HG03175 (cell line): ENCODE measurements around the gene NOTCH1.

Experiments used
- ATAC-seq: cut with Tn5 transposase; IDR thresholded peaks from one replicate; pipeline ENCODE4 v1.9.1; 2021; ENCODE audit warnings: mild to moderate bottlenecking, moderate library complexity; ENCODE audit not compliant: unreplicated experiment

NOTCH1 gene

DNA sequence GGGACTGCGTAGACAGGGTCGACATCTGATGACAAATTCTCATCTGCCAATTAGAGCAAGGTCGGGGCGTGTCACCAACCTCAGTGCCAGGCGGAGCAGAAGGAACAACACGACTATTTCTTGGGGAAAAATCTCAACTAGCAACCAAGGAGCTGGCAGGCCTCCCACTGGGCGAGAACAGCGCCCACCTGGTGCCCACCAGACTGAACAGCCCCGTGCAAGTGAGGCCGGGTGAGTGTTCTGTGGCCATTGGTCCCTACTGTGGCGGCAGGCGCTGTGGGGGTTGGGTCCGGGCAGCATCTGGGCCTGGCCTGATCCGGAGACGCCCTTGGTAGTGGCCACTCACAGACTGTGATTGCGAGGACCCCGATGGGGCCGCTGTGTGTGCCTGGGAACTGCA lies 11.5 kb downstream of the NOTCH1 start:
- no peak for ATAC-seq

DNA sequence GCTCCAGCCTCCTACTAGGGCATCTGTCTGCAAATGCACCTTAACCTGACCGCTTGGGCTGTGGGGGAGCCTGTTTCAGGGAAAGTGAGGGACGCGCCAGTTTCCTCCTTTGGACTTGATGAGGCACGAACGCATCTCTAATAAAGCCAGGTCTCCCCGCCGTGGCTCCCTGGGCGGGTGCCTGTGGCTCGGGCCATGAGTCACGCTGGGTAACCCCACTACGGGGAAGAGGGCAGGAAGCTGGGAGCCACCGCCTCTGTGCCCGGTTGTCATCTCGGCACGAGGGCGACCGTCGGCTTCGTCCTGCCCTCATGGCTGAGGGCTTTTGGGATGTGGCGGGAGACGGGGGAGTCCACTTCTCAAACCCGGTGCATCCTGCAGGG lies 12.1 kb downstream of the NOTCH1 start:
- no peak for ATAC-seq

DNA sequence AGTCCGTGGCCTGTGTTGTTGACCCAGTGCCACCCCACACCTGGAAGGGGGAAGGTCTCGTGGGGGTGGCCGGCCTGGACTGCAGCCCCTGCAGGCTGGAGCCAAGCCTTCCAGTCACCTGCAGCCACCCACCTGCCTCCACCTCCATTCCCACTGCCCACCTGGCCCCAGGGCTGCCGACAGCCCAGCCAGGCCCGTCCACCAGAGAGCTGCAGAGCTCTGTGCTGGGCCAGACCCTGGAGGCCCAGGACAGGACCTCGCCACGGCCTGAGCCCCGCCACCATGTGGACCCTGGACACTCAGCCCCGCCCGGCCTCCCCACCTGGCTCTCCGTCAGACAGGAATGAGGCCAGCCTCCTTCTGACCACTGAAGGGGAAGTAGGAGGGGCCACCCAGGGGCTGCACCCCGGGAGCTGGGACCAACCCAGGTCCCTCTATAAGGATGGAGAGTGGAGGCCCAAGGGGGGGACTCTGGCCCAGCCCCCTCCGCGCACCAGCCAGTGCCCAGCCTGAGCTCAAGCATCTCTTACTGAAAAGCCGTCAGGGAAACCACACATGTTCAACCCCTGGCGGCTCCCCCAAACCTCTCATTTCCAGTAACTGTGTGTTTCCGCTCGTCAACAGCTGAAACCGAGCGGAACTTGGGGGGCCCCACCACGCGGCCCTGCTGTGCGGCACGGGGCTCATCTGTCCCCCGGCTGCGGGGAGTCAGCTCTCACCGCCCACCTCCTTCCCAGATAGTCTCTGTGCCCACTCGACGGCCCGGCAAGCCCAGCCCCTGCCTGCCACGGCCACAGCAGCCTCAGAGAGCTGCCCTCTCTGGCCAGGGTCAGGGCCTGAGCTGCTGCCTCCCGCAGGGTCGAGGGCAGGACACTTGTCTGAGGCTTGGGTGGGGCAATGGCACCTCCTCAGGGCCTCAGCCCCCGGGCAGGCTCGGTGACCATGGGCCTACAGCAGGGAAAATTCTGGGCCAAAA lies 12.8 kb downstream of the NOTCH1 start:
- no peak for ATAC-seq

DNA sequence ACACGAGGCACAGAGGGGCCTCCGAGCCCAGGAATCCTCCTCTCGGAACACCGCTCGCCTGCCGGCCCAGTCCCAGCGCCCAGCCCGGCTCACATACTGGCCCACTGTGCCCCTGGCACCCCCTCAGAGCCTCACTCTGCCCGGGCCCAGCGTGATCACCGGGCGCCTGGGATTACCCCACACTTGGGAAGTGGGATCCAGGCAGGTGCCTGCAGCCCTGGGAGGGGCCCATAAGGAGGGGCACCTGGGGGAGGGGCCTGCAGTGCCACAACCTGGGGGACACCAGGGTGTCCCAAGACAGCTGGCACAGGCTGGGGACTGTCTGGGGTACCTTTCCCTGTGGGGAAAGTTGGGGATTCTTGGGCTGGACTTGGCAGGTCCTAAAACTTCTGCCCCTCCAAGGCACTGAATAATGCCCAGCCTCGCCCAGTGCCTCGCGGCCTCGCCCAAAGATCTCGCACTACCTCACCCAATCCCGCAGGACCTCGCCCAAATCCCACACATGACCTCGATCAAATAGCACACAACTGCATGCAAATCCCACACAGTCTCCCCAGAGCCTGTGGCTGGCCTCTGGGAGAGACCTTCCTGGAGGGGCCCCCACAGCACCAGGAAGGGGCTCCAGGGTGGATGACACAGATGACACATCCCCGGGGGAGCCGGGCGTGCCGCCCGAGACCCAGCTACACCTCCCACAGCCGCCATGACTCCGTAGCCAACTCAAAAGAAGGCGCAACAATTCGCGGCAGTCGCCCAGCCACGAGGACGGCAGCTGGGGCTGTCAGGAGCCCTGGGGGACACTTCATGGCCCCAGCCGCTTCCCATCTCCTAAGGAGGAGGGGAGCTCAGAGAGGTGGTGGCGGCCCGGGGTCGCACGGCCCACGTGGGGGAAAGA lies 13.7 kb downstream of the NOTCH1 start:
- no peak for ATAC-seq

DNA sequence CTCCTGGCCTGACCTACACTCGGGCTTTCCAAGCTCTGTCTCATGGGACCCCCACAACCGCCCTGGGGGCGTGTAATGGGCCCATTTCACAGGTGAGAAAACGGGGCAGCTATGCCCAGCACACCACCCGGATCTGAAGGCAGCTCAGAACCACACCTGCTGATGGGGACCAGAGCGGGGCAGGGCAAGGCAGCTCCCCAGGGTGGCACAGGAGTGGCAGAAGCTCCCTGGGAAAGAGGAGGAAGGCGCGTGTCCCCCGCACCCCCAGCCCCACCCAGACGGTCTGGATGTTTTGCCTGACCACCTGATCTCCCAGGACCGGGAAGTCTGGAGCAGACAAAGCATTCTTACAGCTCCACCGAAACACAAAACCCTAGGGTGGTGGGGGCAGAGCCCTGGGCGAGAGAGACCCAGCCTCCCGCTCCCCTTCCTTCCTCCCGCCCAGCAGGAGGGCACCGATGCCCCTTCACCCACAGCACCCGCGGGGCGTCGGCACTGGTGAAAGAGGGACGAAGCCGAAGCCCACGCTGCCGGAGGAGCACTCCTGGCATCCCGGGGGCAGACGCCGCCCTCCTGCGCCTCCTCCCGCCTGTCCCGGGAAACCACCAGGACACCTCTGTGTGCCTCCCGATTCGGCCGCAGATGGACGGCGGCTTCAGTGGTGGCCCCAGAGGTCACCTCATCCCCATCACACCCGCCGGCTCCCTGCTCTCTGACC lies 14.5 kb downstream of the NOTCH1 start:
- no peak for ATAC-seq

DNA sequence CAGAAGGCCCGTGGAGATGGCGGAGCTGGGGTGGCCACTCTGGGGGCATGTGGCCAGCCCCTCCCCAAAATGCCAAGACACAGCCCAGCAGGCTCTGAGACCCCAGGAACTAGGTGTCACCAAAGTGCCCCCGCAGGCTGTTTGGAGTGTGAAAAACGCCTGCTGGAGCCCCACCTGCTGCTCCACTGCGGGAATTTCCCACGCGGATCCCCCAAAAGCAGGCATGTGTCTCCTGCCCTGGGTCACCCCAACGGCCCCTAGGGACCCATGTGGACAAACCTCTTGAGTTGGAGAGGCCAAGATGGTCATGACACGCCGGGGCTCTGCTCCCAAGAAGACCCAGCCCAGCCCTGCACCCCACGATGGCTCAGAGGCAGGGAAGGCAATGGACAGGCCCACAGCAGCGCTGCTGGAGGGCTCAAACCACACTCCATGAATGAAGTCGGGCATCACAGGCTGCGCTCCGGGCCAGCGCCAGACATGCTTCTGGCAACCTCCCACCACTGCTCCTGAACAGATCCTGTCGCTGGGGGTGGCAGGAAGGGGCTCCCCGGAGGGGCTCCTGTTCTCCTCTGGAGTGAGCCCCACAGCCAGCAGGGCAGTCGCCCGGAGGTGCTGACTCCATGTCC lies 15.3 kb downstream of the NOTCH1 start:
- ATAC-seq = no peak

DNA sequence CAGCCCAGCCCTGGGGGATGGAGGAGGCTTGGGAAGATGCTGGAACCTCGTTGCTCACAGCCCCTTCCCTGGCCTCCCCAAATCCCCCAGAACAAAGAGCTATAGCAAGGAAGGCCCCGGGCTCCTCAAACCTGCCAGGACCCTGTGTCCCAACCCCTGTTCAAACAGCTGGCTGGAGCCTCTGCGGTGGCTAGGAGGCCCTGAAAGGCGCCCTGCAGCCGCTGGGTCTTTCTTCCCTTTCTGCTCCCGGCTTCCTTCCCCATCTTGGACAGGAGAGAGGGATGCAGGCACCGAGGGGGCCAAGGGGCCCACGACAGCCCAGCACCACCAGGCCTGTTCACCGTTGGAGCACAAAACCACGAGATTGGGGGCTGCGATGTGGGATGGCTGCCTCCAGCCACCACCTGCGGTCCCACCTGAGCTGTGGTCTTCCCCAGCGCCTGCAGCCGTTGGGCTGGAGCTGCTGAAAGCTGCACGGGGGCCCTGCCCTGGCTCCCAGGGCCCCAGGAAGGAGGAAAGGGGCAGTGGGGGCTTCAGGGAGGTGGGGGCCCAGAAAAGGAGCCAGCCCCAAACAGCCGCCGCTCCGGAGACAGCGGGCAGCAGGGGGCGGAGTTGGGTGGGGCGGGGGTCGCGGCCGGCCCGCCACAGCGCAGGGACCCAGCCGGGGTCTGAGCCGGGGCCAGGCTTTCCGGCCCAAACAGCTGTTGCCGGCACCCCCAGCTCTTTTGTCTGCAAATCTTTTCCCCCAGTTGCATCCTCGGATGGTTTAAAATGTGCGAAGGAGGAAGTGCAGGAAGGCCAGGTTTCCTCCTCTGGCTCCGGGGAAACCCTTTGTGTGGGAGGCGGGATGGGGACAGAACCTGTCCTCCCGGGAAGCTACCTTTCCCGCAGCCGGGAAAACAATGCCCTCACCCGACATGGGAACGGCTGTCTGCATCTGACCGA lies 16.1 kb downstream of the NOTCH1 start:
- ATAC-seq = no peak

DNA sequence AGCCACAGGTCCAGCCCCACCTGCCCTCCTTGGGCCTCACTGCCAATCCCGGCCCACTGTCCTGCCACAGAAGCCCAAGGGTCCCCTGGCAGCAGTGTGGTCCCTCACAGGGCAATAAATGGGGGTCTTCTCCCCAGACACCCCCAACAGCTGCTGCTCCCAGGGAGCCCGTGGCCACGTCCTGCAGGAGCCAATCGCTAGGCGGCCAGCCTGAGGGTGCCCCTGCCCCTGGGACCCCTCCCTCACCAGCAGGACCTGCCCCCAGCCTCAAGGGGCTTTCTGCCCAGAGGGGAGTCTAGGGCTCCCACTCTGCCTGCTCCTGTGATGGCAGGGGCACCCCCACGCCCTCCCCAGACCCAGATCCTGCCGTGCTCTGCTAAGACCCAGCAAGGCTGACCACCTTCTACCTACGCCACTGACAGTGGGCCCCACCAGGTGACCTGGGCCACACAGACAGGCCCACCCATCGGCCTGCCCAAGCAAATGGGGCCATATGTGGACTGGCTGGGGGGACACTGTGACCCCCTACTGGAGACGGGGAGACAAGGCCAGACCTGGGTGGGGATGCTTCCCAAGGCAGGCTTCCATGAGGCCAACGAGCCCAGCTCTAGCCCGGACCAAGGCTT lies 17.0 kb downstream of the NOTCH1 start:
- ATAC-seq = no peak

DNA sequence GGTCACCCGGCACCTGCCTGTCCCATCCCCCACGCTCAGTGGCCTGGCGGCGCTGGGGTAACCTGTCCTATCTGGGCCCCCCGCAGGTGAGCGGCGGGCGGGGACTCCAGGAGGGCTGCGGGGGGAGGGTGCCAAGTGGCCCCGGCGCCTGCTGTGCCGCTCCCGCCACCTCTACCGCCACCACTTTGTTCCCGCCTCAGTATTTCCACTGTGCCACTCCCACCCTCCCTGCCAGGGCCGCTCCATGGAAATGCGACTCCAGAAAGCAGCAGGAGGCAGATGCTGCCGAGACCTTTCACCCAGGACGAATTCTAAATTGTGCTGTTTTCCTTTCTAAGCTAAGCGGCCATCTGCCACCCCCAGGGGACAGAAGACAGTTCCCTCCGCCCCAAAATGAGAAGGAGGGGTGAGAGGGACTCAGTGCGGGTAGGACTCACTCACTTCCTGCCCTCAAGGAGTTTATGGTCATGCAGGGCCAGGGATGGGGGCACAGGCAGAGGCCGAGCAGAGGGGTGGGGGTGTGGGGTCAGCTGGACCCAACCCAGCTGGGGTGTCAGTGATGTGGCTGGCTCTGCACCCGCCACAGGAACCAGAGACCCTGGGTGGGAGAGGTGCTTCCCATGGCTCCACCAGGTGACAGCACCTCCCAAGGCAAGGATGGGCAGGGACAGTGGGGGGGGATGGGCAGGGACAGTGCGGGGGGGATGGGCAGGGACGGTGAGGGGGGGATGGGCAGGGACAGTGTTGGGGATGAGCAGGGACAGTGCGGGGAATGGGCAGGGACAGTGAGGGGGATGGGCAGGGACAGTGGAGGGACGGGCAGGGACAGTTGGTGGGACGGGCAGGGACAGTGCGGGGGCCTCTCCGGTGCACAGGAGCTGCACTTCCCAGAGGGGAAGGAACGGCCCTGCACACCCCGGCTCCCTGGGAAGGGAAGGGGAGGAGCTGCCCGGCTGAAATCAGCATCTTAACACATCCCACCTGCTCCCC lies 17.8 kb downstream of the NOTCH1 start:
- ATAC-seq = no peak

DNA sequence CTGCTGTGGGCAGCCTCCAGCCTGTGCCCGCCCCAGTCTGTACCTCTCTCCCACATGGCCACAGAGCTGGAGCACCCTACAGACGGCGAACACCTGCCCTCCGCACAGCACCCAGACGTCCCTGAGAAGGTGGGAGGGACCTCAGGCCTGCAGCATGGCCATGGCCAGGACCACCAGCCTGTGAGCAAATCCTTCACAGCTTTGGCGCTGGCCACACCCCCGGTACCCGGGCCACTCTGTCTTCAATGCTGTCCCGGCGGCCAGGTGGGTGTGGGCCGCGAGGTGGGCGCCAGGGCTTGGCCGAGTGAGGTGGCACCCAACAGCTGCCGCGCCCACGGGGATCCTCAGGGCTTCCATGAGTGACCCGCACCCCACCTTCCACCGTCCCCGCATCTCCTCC lies 18.7 kb downstream of the NOTCH1 start:
- ATAC-seq = no peak

DNA sequence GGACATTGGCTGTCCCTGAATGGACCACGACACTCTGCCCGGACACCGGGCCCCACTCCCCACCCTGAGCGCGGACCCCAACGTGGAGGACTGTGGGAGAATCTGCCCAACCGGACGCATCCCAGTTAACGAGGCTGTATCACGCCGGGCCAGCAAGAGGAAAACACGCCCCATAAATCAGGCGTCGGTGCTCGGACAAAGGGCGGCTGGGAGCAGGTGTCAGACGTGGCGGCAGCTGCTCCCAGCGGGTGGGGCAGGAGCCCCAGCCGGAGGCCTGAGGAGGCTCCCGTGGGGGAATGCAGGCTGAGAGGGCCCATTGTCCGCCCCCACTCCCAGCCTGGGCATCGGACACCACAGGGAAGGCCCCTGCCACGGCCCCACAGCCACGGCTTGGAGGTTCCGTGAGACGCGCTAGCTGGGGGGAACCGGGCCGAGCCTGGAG lies 19.2 kb downstream of the NOTCH1 start:
- ATAC-seq = no peak

DNA sequence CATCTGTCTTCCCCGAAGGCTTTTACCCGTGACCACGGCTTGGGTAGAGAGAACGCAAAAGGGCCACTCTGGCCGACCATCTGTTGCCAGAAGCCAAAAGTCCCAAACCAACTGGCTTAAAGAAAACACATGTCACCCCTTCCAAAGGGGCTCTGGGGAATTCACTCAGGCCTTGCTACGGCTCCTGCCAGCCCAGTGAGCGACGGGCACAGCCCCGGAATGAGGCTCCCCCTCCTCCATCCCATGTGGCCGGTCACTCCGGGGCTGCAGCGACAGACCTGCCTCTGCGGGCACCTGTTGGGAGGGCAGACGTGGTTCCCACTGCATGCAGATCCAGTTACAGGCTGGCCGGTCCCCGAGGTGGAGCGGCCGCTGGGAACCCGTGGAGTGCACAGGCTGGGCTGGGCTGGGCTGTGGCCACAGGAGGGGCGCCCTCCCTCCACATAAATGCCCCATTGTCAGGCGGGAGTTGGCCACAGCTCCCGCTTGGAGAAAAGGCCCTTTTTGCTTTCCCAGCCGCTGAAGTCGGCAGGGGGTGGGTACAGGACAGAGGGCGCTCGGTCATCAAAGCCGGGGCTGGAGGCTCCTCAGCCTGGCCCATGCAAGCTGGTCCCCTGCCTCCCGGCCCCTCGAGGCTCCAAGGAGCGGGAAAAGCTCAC lies 19.9 kb downstream of the NOTCH1 start:
- no peak for ATAC-seq

DNA sequence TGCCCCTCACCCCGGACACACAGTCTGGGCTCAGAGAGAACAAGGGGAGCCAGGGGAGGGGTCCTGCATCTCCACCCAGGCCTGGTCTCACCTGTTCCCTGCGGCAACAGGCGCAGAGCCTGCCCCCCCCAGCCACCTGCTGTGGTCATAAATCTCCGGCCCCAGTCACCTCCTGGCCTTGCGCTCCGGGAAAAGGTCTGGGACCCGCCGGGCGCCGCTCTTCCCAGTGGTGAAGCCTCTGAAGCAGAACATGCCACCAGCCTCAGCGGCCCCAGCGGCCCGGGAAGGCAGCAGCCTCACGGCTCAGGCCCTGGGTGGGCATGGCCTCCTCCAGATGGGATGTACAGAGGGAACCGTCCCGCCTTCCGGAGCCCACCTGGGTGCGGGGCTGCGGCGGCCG lies 20.6 kb downstream of the NOTCH1 start:
- ATAC-seq = no peak

DNA sequence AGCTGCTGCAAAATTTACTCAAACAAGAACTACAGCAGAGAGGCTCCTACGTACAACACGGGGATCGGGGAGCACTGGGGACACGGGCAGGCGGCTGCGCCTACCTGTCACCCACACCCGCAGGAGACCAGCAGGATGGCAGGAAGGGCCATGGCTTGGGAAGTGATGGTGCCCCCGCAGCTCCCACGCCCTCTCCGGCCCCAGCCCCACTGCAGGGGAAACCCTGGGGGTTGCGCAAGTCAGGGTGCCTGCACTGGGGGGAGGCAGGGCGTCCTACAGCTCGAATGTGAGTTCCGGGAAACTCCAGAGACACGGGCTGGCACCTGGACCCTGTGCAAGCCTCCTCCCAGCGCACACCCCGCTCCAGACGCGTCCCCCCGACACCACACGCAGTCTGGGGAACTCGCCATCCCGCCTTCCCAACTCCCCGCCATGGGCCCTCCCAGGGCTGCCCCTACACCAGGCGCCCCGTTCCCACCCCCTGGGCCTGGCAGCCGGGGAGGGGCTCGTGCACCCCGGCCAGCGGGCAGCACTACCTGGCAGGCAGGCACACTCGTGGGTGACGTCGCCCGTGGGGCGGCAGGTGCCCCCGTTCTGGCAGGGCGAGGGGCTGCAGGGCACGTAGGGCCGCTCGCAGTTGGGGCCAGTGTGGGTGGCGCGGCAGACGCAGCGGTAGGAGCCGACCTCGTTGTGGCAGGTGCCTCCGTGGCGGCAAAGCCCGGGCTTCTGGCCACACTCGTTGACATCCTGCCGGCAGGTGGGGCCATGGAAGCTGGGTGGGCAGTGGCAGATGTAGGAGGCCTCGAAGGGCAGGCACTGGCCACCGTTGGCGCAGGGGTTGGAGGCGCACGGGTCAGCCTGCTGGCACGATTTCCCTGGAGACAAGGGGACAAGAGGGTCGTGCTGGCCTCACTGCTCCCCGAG lies 23.3 kb downstream of the NOTCH1 start:
- ATAC-seq = no peak

DNA sequence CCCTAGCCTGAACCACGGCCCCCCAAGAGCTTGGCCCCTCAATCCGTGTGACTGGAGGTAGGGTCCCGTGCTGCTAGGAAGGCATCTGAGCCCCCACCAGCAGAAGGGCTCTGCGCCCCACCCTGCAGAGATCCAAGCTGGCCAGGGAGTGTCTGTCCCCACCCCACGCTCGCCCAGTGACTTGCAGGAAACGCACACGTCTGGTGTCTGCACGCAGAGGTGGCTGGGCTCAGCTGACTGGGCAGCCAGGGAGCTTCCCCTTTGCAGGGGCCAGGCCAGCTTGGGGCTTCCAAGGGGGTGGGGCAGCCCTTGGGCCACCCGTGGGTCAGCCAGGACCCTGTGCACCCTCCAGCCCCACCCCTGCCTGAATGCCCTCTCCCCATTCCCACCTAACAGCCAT lies 24.3 kb downstream of the NOTCH1 start:
- no peak for ATAC-seq

DNA sequence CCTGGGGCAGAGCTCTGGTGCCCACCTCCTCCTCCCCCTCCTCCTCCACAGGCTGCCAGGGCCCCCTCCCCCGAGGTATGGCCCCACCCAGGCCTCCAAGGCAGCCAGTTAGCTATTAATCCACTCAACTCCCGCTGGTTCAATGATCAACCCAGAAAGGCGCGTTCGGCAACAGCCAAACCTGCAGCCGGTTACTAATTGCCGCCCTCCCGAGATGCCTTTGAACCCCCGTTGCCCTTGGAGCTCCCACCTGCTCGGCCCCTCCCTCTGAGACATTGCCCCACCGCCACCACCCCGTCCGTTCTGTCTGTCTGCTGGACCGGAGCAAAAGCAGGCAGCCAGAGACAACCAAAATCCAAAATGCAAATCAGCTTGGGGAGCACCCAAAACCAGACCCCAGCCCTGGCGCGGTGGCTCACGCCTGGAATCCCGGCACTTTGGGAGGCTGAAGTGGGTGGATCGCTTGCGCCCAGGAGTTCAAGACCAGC lies 25.8 kb downstream of the NOTCH1 start:
- no peak for ATAC-seq
